Prostate gland (tissue), 2 donors: ENCODE results near the gene RBBP7. TPM values are rescaled to one million over a fixed set of nuclear protein-coding genes. Genes with fewer than 3 reads are reported as not detected.

Experiments used
- DNase-seq: peaks from one replicate; pipeline ENCODE4 v3.0.0-alpha.2; 2019; ENCODE audit warnings: low spot score
- H3K27ac ChIP-seq, 2 donors: fragments of 200-600 bp; sonication (generic); 2 replicates each; pipeline ENCODE4 v1.5.1; 2017 to 2019
- H3K27me3 ChIP-seq: fragments of 200-600 bp; sonication (generic); replicated peaks from 2 replicates; pipeline ENCODE4 v1.5.1; 2019; ENCODE audit not compliant: insufficient read depth
- H3K36me3 ChIP-seq, 2 donors: fragments of 200-600 bp; sonication (generic); 1 replicate in 1 of 2; 2 replicates in 1 of 2; pipeline versions ENCODE4 v1.5.1 to v1.8.1; 2017 to 2019
- H3K4me1 ChIP-seq: fragments of 200-600 bp; sonication (generic); replicated peaks from 2 replicates; pipeline ENCODE4 v1.5.1; 2019
- H3K4me3 ChIP-seq, 2 donors: fragments of 200-600 bp; sonication (generic); 2 replicates each; pipeline ENCODE4 v1.5.1; 2017 to 2019
- H3K9me3 ChIP-seq: fragments of 200-600 bp; sonication (generic); 2 replicates; pipeline ENCODE4 v1.5.1; 2017
- CTCF ChIP-seq, 4 experiments: fragments of 200-600 bp in 2 of 4; fragments of 450-650 bp in 2 of 4; sonication (generic) in 2 of 4; IDR thresholded peaks; 1 replicate in 3 of 4; 2 replicates in 1 of 4; pipeline ENCODE4 v1.5.1; 2016 to 2019; ENCODE audit warnings: antibody characterized with exemption in 4 of 4, mild to moderate bottlenecking in 2 of 4, moderate library complexity in 2 of 4
- POLR2A ChIP-seq: fragments of 450-650 bp; IDR thresholded peaks from one replicate; pipeline ENCODE4 v1.6.1; 2016; ENCODE audit warnings: antibody characterized with exemption, mild to moderate bottlenecking
- POLR2AphosphoS5 ChIP-seq: sonication (generic); formaldehyde crosslinking; IDR thresholded peaks from one replicate; pipeline ENCODE4 v1.6.1; 2017; ENCODE audit warnings: antibody characterized with exemption
- WGBS: methylation state at CpG from one replicate; pipeline ENCODE4 v1.1.5; 2018; 5-methylcytosine and 5-hydroxymethylcytosine counted together
- intact Hi-C: fragments of 100-400 bp; cut with DNase I; formaldehyde crosslinking; loops from one replicate; pipeline ENCODE4 v1.14.2; 2022
- total RNA-seq, 2 donors: library from RNA; depleted of rRNA; stranded (reverse); fragments of >200 nt; gene quantifications; one replicate each; pipeline ENCODE4 v1.1.0, GENCODE V29; 2016

The RBBP7 gene
- total RNA-seq, 2 donors from 2014 or later, result 88.0 to 256 TPM

- no peak overlapping the region for H3K27ac ChIP-seq
- no peaks in the 10 kb centered on the region for H3K27me3 ChIP-seq
- H3K4me3 ChIP-seq, result no peak overlapping the region
- no peaks in the 10 kb centered on the region for H3K4me1 ChIP-seq
- DNase-seq, result no peak
- no peaks in the 10 kb centered on the region for H3K36me3 ChIP-seq
- TF ChIP-seq POLR2A (no peak), CTCF (IDR thresholded peaks at IDR 0.05) (no peak), POLR2AphosphoS5 (no peak)
- 12% methylated on average over 3 of the region's 3 CpGs for WGBS
- no peaks in the 10 kb centered on the region for H3K9me3 ChIP-seq
- intact Hi-C loops, result no loop called here
Observed at GRCh38 chrX:16843208-16843909, 26.8 kb downstream of the RBBP7 start.

GRCh38 chrX:16842684-16843083 lies 27.5 kb downstream of the RBBP7 start:
- Histone ChIP-seq H3K4me1 (no peaks in the 10 kb centered on the region), H3K4me3 (no peak overlapping the region), H3K27ac (no peak overlapping the region), H3K36me3 (no peaks in the 10 kb centered on the region), H3K9me3 (no peaks in the 10 kb centered on the region), H3K27me3 (no peaks in the 10 kb centered on the region)
- intact Hi-C loops, result no loop called here
- TF ChIP-seq POLR2A (no peak), CTCF (IDR thresholded peaks at IDR 0.05) (no peak), POLR2AphosphoS5 (no peak)
- WGBS, result 46% methylated on average over 3 of the region's 3 CpGs
- DNase-seq, result no peak

DNA sequence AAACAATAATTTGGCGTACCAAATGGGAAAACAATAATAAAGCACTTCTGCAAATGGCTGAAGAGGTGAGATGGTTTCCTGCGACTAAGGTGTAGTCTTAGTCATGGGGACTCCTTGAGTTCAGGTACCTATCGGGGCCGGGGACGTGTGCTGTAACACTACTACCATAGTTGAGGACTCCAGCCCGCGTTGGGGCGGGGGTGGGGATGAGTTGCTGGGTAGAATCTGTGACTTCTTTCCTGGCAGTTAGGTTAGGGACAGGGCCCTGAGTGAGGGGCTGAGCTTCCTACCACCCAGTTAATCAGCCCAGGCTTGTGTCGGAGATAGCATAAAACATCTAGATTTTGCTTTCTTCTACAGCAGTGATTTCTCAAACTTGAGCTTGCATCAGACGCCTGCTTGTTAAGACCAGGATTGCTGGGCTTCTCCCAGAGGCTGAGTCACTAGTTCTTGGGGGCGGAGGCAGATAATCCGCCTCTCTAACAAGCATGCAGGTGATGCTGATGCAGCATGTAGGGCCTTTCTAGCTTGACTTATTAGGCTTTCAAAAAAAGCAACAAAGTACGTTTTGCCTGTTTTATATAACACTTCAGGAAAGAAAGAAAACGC lies 30.2 kb downstream of the RBBP7 start:
- H3K36me3 ChIP-seq, result no peaks in the 10 kb centered on the region
- H3K4me1 ChIP-seq, result no peaks in the 10 kb centered on the region
- DNase-seq, result no peak
- intact Hi-C loops, result loop anchor here (5.0 kb wide), 1 partner anchor 42 kb away; no protein-coding TSS in a partner anchor
- TF ChIP-seq CTCF (IDR thresholded peaks at IDR 0.05) (no peak), POLR2A (no peak), POLR2AphosphoS5 (no peak)
- H3K27ac ChIP-seq, result no peak overlapping the region
- WGBS, result 78% methylated on average over 13 of the region's 14 CpGs
- no peaks in the 10 kb centered on the region for H3K9me3 ChIP-seq
- H3K4me3 ChIP-seq, result no peak overlapping the region
- no peaks in the 10 kb centered on the region for H3K27me3 ChIP-seq

DNA sequence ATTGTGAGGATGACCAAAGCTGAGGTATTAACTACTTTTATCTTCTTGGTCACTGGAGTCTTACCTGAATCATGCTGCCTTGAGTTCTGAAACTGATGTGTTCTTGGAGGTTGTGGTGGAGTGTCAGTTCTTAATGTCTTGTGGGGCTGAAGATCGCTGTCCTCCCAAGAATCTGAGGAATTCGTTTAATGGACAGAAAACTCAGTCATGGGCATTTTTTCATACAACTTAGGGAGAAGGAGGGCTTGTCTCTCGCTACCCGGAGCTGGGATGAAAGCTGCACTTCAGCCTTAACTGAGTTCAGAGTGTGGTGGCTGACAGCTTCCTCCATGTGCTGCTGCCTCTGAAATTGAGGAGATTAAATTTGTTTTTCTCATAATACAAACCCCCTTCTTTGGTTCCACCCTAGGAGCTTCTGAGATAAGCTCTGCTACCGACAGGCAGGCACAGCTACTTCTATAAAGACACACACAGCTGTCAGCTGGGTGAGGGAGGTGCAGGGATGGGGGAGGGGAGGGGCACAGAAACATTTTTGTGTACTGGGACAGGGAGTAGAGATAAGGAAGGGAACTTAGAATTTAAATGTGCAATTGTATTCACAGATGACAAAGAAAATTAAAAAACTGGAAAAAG lies 30.8 kb downstream of the RBBP7 start:
- TF ChIP-seq POLR2AphosphoS5 (no peak), CTCF (IDR thresholded peaks at IDR 0.05) (no peak), POLR2A (no peak)
- no peaks in the 10 kb centered on the region for H3K36me3 ChIP-seq
- H3K27ac ChIP-seq, result no peak overlapping the region

More for the DNA sequence above, 30.8 kb downstream of the RBBP7 start:
- intact Hi-C loops, result loop anchor here (5.0 kb wide), 1 partner anchor 43 kb away; no protein-coding TSS in a partner anchor
- H3K9me3 ChIP-seq, result no peaks in the 10 kb centered on the region
- H3K27me3 ChIP-seq, result no peaks in the 10 kb centered on the region
- H3K4me1 ChIP-seq, result no peaks in the 10 kb centered on the region
- DNase-seq, result no peak
- no peak overlapping the region for H3K4me3 ChIP-seq
- WGBS, result 58% methylated on average over 5 of the region's 5 CpGs
